ENCODE measurements around the gene MBD4. TPM values are rescaled to one million over a fixed set of nuclear protein-coding genes. Genes with fewer than 3 reads are reported as not detected.
"Not testable (repeated sequence)": the region's sequence is repeated elsewhere in the genome, so short reads cannot be mapped to it uniquely, and the experiment has no call there.

The MBD4 gene
- total RNA-seq, 2 experiments from 2014 or later, result 46.3 to 74.6 TPM

DNA sequence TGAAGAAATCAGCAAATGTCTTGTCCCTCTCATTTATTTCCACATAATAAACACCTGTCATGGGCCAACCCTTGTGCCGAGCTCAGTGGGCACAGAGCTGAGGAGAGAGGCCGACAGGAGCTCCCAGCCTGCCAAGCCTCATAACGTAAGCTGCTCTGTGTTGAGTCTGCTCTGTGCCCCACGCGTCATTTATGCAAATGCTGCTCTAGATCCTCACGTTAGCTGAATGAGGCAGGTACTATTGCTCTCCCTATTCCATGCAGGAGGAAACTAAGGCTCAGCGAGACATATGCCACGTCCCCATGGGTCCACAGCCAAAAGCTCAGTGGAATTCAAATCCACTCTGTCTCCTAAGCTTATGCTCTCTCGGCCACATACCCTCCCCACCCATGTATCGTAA is 52.8 kb downstream of the MBD4 start:
- no peak for DNase-seq (ENCODE audit: low spot score)
- H3K27ac ChIP-seq (ENCODE audit: low read depth, low read length, poor library complexity, severe bottlenecking), result no peak overlapping the region
- ChIA-PET CTCF (ENCODE audit: unreplicated experiment) (no interaction called here), POLR2A (interaction anchor here (0.8 kb wide), 1 partner anchor 48 kb away, joined by 3 read pairs; no protein-coding TSS in a partner anchor)
- H3K4me1 ChIP-seq (ENCODE audit: insufficient read depth, low read length, poor library complexity, severe bottlenecking), result no peaks in the 10 kb centered on the region
- no peaks in the 10 kb centered on the region for H4K20me1 ChIP-seq (ENCODE audit: insufficient read depth, low read length)
- no peaks in the 10 kb centered on the region for H3K9me2 ChIP-seq (ENCODE audit: insufficient read depth, low read length)
- H3K36me3 ChIP-seq (ENCODE audit: insufficient read depth, low read length), result peaks cover 45% of the 10 kb centered on the region
- H3K9me3 ChIP-seq (ENCODE audit: low read length), result no peaks in the 10 kb centered on the region
- no peak overlapping the region for H2AFZ ChIP-seq (ENCODE audit: low read length)
- intact Hi-C loops (cut with micrococcal nuclease; ENCODE audit: unreplicated experiment), result loop anchor here (10.0 kb wide), 1 partner anchor 238 kb away; no protein-coding TSS in a partner anchor
- BruUV-seq (replicated peaks), result no TSS peak
- H3K4me2 ChIP-seq (ENCODE audit: low read length), result no peak overlapping the region
- H3K4me3 ChIP-seq (ENCODE audit: low read depth, low read length, poor library complexity, severe bottlenecking), result no peak overlapping the region
- TF ChIP-seq EZH2phosphoT487 (IDR thresholded peaks at IDR 0.05; ENCODE audit: borderline replicate concordance, low read depth, low read length), result no peak
- TF ChIP-seq, protein P1, sequence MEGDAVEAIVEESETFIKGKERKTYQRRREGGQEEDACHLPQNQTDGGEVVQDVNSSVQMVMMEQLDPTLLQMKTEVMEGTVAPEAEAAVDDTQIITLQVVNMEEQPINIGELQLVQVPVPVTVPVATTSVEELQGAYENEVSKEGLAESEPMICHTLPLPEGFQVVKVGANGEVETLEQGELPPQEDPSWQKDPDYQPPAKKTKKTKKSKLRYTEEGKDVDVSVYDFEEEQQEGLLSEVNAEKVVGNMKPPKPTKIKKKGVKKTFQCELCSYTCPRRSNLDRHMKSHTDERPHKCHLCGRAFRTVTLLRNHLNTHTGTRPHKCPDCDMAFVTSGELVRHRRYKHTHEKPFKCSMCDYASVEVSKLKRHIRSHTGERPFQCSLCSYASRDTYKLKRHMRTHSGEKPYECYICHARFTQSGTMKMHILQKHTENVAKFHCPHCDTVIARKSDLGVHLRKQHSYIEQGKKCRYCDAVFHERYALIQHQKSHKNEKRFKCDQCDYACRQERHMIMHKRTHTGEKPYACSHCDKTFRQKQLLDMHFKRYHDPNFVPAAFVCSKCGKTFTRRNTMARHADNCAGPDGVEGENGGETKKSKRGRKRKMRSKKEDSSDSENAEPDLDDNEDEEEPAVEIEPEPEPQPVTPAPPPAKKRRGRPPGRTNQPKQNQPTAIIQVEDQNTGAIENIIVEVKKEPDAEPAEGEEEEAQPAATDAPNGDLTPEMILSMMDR (conservative IDR thresholded peaks at IDR 0.05; ENCODE audit: low read length), result no peak
- H3K79me2 ChIP-seq (ENCODE audit: insufficient read depth, low read depth, low read length), result no peaks in the 10 kb centered on the region

DNA sequence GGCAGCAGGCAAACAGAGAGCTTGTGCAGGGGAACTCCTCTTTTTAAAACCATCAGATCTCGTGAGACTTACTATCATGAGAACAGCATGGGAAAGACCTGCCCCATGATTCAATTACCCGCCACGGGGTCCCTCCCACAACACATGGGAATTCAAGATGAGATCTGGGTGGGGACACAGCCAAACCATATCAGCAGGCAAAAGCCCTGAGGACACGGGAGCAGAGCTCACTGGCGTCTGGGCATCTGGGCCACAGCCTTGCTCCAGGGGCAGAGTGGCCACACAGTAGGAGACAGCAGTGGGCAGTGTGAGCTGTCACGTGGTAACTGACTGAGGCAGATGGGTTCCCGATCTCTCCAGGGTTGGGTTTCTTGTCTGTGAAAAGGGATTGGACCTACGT is 54.2 kb downstream of the MBD4 start:
- intact Hi-C loops (cut with micrococcal nuclease; ENCODE audit: unreplicated experiment), result loop anchor here (10.0 kb wide), 1 partner anchor 239 kb away; no protein-coding TSS in a partner anchor
- DNase-seq (ENCODE audit: low spot score); H4K20me1 ChIP-seq (ENCODE audit: insufficient read depth, low read length); H3K9me2 ChIP-seq (ENCODE audit: insufficient read depth, low read length); H3K9me3 ChIP-seq (ENCODE audit: low read length); H3K4me2 ChIP-seq (ENCODE audit: low read length); H3K27ac ChIP-seq (ENCODE audit: low read depth, low read length, poor library complexity, severe bottlenecking); H3K4me1 ChIP-seq (ENCODE audit: insufficient read depth, low read length, poor library complexity, severe bottlenecking); H3K79me2 ChIP-seq (ENCODE audit: insufficient read depth, low read depth, low read length); H3K4me3 ChIP-seq (ENCODE audit: low read depth, low read length, poor library complexity, severe bottlenecking); H2AFZ ChIP-seq (ENCODE audit: low read length); BruUV-seq (replicated peaks); CTCF ChIA-PET (ENCODE audit: unreplicated experiment): not testable (repeated sequence)
- H3K36me3 ChIP-seq (ENCODE audit: insufficient read depth, low read length), result peaks cover 33% of the 10 kb centered on the region
- POLR2A ChIA-PET, result interaction anchor here (0.6 kb wide), 1 partner anchor 191 kb away, joined by 4 read pairs; no protein-coding TSS in a partner anchor

DNA sequence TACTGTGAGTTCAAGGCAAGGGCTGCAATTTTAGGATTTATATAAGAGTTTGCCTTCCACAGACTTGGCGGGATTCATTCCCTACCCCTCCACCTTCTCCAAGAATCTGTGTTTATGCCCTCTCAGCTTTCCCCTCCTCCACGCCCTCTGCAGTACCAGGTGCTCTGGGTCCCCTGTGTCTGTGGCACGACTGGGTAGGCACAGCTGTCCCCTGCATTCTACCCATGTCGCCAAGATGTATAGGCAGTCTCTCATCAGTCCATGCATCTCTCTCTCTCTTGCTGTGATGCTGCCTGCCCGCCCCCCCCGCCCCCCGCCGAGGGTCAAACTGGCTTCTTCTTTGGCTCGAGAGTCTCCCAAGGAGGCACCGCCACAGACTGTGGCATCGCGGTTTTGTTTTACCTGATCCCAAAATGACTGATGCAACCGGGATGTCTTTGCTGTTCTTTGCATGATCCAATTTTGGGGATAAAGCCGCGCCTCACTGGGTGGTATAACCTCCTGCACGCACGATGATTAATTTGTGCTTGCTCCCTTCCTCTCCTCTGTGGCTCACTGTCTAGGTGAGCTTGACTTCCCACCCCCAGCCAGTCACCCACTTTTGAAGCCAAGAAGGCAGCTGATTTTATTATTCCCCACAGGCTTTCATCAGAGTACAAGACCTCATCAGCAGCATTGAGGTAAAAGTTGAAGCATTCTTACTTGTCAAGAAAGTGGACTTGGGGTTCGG is 55.0 kb downstream of the MBD4 start:
- no peak overlapping the region for H3K4me2 ChIP-seq (ENCODE audit: low read length)
- CTCF ChIA-PET (ENCODE audit: unreplicated experiment), result no interaction called here
- BruUV-seq (replicated peaks), result no TSS peak

DNA sequence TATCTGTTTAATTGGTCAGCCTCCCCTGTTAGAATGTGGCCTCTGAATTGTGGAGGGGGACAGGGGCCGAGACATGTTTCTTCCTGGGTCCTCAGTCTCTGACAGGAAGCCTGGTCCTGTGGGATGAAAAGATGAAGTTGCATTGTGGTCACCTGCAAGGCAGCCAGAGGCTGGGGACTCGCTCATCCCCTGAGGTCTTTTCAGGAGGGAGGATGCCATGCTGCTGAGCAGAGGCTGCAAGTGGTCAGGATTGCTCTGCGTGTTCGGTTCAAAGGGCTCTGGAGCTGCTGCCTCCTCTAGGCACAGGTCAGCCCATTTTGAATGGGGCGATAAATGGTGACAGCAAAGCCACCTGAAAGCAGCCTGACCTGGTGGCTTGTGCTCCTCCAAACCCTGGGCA is 55.6 kb downstream of the MBD4 start:
- H3K36me3 ChIP-seq (ENCODE audit: insufficient read depth, low read length), result peaks cover 22% of the 10 kb centered on the region
- H3K4me3 ChIP-seq (ENCODE audit: low read depth, low read length, poor library complexity, severe bottlenecking); DNase-seq (ENCODE audit: low spot score); H3K4me2 ChIP-seq (ENCODE audit: low read length); BruUV-seq (replicated peaks); H3K4me1 ChIP-seq (ENCODE audit: insufficient read depth, low read length, poor library complexity, severe bottlenecking); H3K9me3 ChIP-seq (ENCODE audit: low read length); H3K9me2 ChIP-seq (ENCODE audit: insufficient read depth, low read length); H3K79me2 ChIP-seq (ENCODE audit: insufficient read depth, low read depth, low read length); H2AFZ ChIP-seq (ENCODE audit: low read length); H3K27ac ChIP-seq (ENCODE audit: low read depth, low read length, poor library complexity, severe bottlenecking); H4K20me1 ChIP-seq (ENCODE audit: insufficient read depth, low read length): not testable (repeated sequence)
- POLR2A ChIA-PET, result interaction anchor here (0.6 to 1.6 kb wide), 3 partner anchors 9 to 58 kb away, joined by 3 to 7 read pairs (median 4); no protein-coding TSS in a partner anchor
- CTCF ChIA-PET (ENCODE audit: unreplicated experiment), result interaction anchor here (0.7 to 1.4 kb wide), 4 partner anchors 19 to 102 kb away, joined by 3 to 16 read pairs (median 4); no protein-coding TSS in a partner anchor
- intact Hi-C loops (cut with micrococcal nuclease; ENCODE audit: unreplicated experiment), result loop anchor here (5.0 to 10.0 kb wide), 2 partner anchors 241 to 443 kb away; no protein-coding TSS in a partner anchor

More for the DNA sequence above, 55.0 kb downstream of the MBD4 start:
- Histone ChIP-seq H3K4me1 (ENCODE audit: insufficient read depth, low read length, poor library complexity, severe bottlenecking) (no peaks in the 10 kb centered on the region), H3K9me3 (ENCODE audit: low read length) (no peaks in the 10 kb centered on the region), H2AFZ (ENCODE audit: low read length) (no peak overlapping the region), H3K79me2 (ENCODE audit: insufficient read depth, low read depth, low read length) (no peaks in the 10 kb centered on the region), H4K20me1 (ENCODE audit: insufficient read depth, low read length) (no peaks in the 10 kb centered on the region), H3K4me3 (ENCODE audit: low read depth, low read length, poor library complexity, severe bottlenecking) (no peak overlapping the region), H3K36me3 (ENCODE audit: insufficient read depth, low read length) (peaks cover 28% of the 10 kb centered on the region), H3K27ac (ENCODE audit: low read depth, low read length, poor library complexity, severe bottlenecking) (no peak overlapping the region), H3K9me2 (ENCODE audit: insufficient read depth, low read length) (no peaks in the 10 kb centered on the region)
- POLR2A ChIA-PET, result interaction anchor here (0.6 kb wide), 1 partner anchor 191 kb away, joined by 4 read pairs; no protein-coding TSS in a partner anchor
- intact Hi-C loops (cut with micrococcal nuclease; ENCODE audit: unreplicated experiment), result loop anchor here (5.0 to 10.0 kb wide), 2 partner anchors 240 to 443 kb away; no protein-coding TSS in a partner anchor
- TF ChIP-seq, protein P1 (conservative IDR thresholded peaks at IDR 0.05; ENCODE audit: low read length), result no peak
- no peak for TF ChIP-seq EZH2phosphoT487 (IDR thresholded peaks at IDR 0.05; ENCODE audit: borderline replicate concordance, low read depth, low read length)
- DNase-seq (ENCODE audit: low spot score), result no peak
